HEK293 (cell line): ENCODE measurements around the gene CDCA8.

Experiments
- CTCF ChIP-seq: fragments of 450-650 bp; formaldehyde crosslinking; IDR thresholded peaks from 2 replicates; pipeline ENCODE4 v1.5.1; 2016; ENCODE audit warnings: missing biosample characterization, missing genetic modification characterization
- HOXA7 ChIP-seq: sonication (generic); formaldehyde crosslinking; IDR thresholded peaks from 2 replicates; pipeline ENCODE4 v1.8.1; 2022; ENCODE audit warnings: missing genetic modification reagents, borderline replicate concordance
- KLF17 ChIP-seq: fragments of 450-650 bp; formaldehyde crosslinking; IDR thresholded peaks from 2 replicates; pipeline ENCODE4 v1.5.1; 2016; ENCODE audit warnings: missing biosample characterization, missing genetic modification characterization
- ZFP41 ChIP-seq: fragments of 450-650 bp; formaldehyde crosslinking; IDR thresholded peaks from 2 replicates; pipeline ENCODE4 v1.5.1; 2016; ENCODE audit warnings: missing biosample characterization, missing genetic modification characterization, borderline replicate concordance
- ZFP69B ChIP-seq: fragments of 450-650 bp; formaldehyde crosslinking; IDR thresholded peaks from 2 replicates; pipeline ENCODE4 v1.5.1; 2016; ENCODE audit warnings: missing biosample characterization, missing genetic modification characterization
- ZNF175 ChIP-seq: fragments of 450-650 bp; formaldehyde crosslinking; IDR thresholded peaks from 2 replicates; pipeline ENCODE4 v1.5.1; 2016; ENCODE audit warnings: missing biosample characterization, missing genetic modification characterization
- ZNF221 ChIP-seq: fragments of 450-650 bp; formaldehyde crosslinking; IDR thresholded peaks from 2 replicates; pipeline ENCODE4 v1.5.1; 2017; ENCODE audit warnings: missing biosample characterization, missing genetic modification characterization, borderline replicate concordance
- ZNF350 ChIP-seq: fragments of 450-650 bp; formaldehyde crosslinking; IDR thresholded peaks from 2 replicates; pipeline ENCODE4 v1.5.0; 2017; ENCODE audit warnings: missing biosample characterization, mild to moderate bottlenecking, missing genetic modification characterization

- TF ChIP-seq ZNF350 (tag by site-specific recombination): no peak
- TF ChIP-seq KLF17 (tag by site-specific recombination): no peak
- TF ChIP-seq CTCF (tag by site-specific recombination): no peak
- no peak for TF ChIP-seq ZFP69B
- TF ChIP-seq ZNF221 (tag by site-specific recombination): no peak
- TF ChIP-seq ZFP41 (tag by site-specific recombination): no peak
- no peak for TF ChIP-seq ZNF175 (tag by site-specific recombination)
- TF ChIP-seq HOXA7 (CRISPR knock-in tag): no peak
Measured at GRCh38 chr1:37656026-37656425, 36.3 kb upstream of the CDCA8 start.
